Measurements from ENCODE around the gene FGD4.

FGD4 gene

GRCh38 chr12:32399370-32400113 lies at the start of gene FGD4:
Gene FGD4 (plus strand): TSS chr12:32399558.
- peak; percentile 38 for TF ChIP-seq CTCF (IDR thresholded peaks at IDR 0.05; ENCODE audit: extremely low read depth, missing control alignments)
- peak; percentile 87 for DNase-seq (ENCODE audit: low spot score)

GRCh38 chr12:32353540-32353939 lies 45.8 kb upstream of the FGD4 start:
- DNase-seq (ENCODE audit: low spot score), result no peak
- no peak for TF ChIP-seq CTCF (IDR thresholded peaks at IDR 0.05; ENCODE audit: extremely low read depth, missing control alignments)

- no peak for TF ChIP-seq CTCF (IDR thresholded peaks at IDR 0.05; ENCODE audit: extremely low read depth, missing control alignments)
- no peak for DNase-seq (ENCODE audit: low spot score)
Observed at GRCh38 chr12:32357601-32358249, 41.6 kb upstream of the FGD4 start.

GRCh38 chr12:32360956-32361355 lies 38.4 kb upstream of the FGD4 start:
- DNase-seq (ENCODE audit: low spot score), result no peak
- no peak for TF ChIP-seq CTCF (IDR thresholded peaks at IDR 0.05; ENCODE audit: extremely low read depth, missing control alignments)

- TF ChIP-seq CTCF (IDR thresholded peaks at IDR 0.05; ENCODE audit: extremely low read depth, missing control alignments), result no peak
- no peak for DNase-seq (ENCODE audit: low spot score)
Observed at GRCh38 chr12:32362892-32363291, 36.5 kb upstream of the FGD4 start.

- TF ChIP-seq CTCF (IDR thresholded peaks at IDR 0.05; ENCODE audit: extremely low read depth, missing control alignments), result peak; percentile 69
- DNase-seq (ENCODE audit: low spot score), result peak; percentile 53
Observed at GRCh38 chr12:32365473-32366064, 33.8 kb upstream of the FGD4 start.

GRCh38 chr12:32366714-32367113 lies 32.6 kb upstream of the FGD4 start:
- no peak for TF ChIP-seq CTCF (IDR thresholded peaks at IDR 0.05; ENCODE audit: extremely low read depth, missing control alignments)
- DNase-seq (ENCODE audit: low spot score), result no peak

Data from GM20000 (cell line).